Right renal pelvis (tissue), 4 donors: Measurements from ENCODE around the gene INPP5A. TPM values are rescaled to one million over a fixed set of nuclear protein-coding genes. Genes with fewer than 3 reads are reported as not detected.
"Not testable (repeated sequence)": the region's sequence is repeated elsewhere in the genome, so short reads cannot be mapped to it uniquely, and the experiment has no call there.

Experiments used
- DNase-seq, 4 donors: peaks; one replicate each; pipeline ENCODE4 v3.0.0-alpha.2; 2013; ENCODE audit warnings: low read depth in 4 of 4, low spot score in 3 of 4, missing footprints in 1 of 4
- polyA plus RNA-seq, 4 donors: library from polyadenylated mRNA; unstranded; fragments of 120-200 nt; gene quantifications; one replicate each; pipeline ENCODE4 v1.2.1, GENCODE V29; 2013; ENCODE audit not compliant: insufficient read length in 4 of 4

Gene INPP5A
- polyA plus RNA-seq, 4 donors, result 32.2 to 39.1 (median 36.2) TPM

- no peak for DNase-seq
Measured at GRCh38 chr10:132666705-132667341, 129.2 kb downstream of the INPP5A start.

- DNase-seq, result no peak
Measured at GRCh38 chr10:132667342-132668047, 129.9 kb downstream of the INPP5A start.

DNA sequence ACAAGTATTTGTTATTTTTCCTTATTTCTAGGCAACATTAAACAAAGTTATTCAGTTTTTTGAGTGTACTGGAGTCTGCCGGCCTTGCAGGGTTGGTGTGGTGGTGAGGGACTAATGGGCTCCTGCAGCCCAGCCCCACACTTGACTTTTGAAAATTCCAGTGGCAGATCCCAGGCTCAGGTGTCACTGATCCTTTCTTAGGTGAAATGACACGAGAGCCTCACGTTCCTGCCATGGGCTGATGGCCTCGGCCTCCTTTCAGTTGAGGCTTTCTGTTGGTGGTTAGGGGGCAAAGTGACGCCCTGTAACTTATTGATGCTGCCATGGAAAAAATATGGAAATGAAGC is 130.4 kb downstream of the INPP5A start:
- DNase-seq, result no peak

DNA sequence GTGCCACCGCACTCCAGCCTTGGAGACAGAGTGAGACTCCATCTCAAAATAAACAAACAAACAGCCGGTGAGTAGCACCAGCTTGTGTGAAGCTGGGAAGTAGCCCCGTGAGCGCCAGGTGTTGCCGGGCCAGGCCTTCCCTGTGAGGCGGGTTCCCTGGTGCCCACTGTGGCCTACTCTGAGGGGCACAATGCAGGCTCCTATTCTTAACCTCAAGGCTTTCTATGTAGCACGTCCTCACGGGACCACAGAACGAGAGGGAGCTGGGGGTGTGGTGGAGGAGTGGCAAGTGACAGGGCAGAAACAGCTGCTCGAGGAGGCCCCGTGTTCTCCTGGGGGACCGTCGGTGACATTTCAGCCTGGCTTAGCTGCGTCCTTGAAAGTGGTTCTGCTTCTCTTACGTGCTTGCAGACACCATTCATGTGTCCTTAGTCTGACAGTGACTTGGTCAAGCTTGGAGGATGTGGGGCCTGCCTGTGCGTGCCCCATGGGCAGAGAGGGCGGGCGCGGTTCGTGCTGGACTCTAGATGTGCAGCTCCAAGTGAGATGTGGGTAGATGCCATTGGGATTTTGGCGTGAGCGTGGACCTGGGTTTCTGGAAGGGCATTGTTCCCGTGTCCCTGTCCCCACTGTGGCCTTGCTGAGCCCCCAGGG is 131.7 kb downstream of the INPP5A start:
- DNase-seq, result no peak

GRCh38 chr10:132670546-132671227 is 133.1 kb downstream of the INPP5A start:
- DNase-seq, result no peak

- DNase-seq, result no peak
Measured at GRCh38 chr10:132671228-132672154, 133.9 kb downstream of the INPP5A start.

- not testable (repeated sequence) for DNase-seq
Measured at GRCh38 chr10:132673746-132674145, 136.2 kb downstream of the INPP5A start.

DNA sequence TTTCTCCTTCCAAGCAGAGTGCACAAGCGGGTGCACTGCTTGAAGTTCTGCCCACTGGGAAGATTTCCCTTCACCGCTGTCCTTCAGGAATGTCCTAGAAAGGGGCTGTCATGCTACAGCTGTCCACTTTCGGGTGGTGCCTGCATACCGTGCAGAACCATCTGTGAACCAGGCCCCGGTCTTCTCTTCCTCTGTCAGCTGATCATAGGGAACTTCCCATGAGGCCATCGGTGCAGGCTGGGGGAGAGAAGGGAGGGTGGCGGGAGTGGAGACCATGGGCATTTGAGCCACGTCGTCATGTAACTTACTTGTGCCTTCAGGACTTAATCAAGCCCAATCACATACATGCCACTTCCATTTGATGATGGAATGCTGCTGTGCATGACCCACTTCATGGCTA is 136.7 kb downstream of the INPP5A start:
- DNase-seq, result no peak

GRCh38 chr10:132675031-132675740 is 137.6 kb downstream of the INPP5A start:
- DNase-seq, result no peak

GRCh38 chr10:132676193-132676891 is 138.8 kb downstream of the INPP5A start:
- DNase-seq, result no peak

GRCh38 chr10:132677096-132677472 is 139.5 kb downstream of the INPP5A start:
- no peak for DNase-seq

- DNase-seq, result no peak
Measured at GRCh38 chr10:132677473-132678227, 140.1 kb downstream of the INPP5A start.

DNA sequence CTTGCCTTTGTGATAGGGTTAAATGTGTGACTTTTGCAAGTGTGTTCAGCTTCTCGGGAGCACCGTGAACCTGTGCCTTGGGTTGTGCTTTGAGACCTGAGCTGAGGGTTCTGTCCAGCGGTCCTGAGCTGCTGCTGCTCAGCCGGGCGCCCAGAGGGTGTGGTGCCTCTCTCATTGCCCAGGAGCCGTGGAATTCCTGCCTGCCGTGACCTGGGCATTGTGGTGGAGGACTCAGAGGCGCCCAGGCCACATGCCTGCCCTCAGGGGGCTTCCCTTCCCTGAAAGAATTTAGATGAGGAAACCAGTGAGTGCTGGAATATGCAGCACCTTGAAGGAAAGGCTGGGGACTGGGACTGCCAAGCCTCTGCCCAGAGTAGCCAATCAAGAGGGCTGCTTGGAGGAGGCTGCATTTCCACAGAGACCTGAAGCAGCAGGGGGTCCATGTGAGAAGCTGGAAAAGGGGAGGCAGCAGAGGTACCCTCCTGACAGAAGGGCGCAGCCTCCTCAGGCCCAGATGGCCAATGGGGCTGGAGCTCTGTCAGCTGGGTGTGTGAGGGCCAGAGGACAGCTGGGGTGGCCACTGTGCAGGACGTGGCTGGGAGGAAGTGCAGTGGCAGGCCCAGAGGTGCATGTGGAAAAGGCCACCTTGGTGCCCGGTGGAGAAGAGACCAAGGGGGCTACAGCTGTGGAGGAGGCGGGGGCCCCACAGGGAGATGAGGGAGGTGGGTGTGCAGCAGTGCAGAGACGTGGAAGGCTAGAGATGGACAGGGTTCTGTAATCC is 141.0 kb downstream of the INPP5A start:
- DNase-seq, result no peak

DNA sequence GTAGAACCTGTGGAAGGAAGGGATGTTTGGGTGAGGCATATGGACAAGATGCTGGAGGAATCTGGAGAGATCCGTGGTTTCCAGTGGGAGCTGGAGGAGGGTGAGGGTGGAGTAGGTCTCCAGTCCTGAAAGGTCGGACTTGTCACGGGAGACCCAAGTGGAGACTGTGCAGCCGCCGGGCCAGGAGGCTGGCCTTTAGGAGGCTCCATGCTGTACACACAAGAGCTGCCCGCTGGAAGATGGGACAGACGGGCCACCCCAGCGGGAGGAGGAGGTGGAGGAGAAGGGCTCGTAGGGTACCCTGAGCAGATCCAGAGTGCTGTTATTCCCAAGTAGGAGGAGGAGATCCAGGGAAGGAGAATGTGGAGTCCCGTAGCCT is 141.6 kb downstream of the INPP5A start:
- DNase-seq, result no peak

DNA sequence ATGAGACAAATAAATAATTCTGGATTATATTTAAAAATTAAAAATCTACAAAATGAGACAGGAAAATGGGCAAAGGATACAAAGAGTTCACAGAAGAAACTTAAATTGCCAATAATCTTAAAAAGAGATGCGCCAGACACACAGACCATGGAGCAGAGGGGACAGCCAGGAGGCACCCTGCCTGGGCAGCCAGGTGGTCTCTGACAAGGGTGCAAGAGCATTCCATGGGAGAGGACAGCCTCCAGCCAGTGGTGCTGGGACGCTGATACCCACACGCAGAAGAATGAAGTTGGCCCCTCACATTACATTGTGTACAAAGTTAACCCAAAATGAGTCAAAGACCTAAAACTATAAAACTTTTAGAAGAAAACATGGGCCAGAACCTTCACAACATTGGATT is 142.1 kb downstream of the INPP5A start:
- DNase-seq, result no peak

- not testable (repeated sequence) for DNase-seq
Measured at GRCh38 chr10:132680741-132681140, 143.2 kb downstream of the INPP5A start.

DNA sequence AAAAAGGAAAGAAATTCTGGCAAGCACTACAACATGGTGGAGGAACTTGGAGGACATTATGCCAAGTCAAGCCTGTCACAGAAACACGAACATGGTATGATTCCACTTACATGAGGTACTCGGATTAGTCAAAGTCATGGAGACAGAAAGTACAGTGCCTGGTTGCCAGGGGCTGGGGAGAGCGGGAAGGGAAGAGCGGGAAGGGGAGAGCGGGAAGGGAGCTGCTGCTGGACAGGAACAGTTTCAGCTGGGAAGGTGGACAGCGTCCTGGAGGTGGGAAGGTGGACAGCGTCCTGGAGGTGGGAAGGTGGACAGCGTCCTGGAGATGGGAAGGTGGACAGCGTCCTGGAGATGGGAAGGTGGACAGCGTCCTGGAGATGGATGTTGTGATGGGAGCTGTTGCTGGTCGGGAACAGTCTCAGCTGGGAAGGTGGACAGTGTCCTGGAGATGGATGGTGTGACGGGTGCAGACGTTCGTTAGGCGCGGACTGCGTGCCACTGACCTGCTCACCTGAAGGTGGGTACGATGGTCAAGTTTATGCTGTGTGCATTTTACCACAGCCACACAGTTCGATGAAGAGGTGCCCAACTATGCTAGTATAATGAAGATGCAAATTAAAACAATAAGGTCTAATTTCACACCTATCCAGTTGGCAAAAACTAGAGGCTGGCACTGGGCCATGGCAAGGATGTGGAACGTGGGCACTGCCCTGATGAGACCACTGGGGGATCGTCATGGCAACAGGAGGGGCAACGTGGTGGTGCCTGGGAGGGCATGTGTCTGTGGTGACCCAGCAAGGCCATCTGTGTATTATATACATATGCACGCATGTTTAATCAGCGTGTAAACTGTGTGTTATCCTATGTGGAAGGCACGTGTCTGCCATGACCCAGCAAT is 144.5 kb downstream of the INPP5A start:
- no peak for DNase-seq
